NCI-H2227 treated with DMSO at 0.1 percent for 48 hours (cell line): ENCODE measurements around the gene SLC25A17.

Experiments used
- DNase-seq: peaks from one replicate; lab custom pipeline; 2025; lab: John Stamatoyannopoulos, UW

The SLC25A17 gene

GRCh38 chr22:40757071-40757470 is 62.1 kb downstream of the SLC25A17 start:
- no peak for DNase-seq

- DNase-seq: no peak
Measured at GRCh38 chr22:40753114-40753513, 66.0 kb downstream of the SLC25A17 start.

GRCh38 chr22:40751250-40751649 is 67.9 kb downstream of the SLC25A17 start:
- DNase-seq: no peak

GRCh38 chr22:40749829-40750228 is 69.3 kb downstream of the SLC25A17 start:
- DNase-seq: no peak

- DNase-seq: no peak
Measured at GRCh38 chr22:40748388-40749355, 70.5 kb downstream of the SLC25A17 start.

- no peak for DNase-seq
Measured at GRCh38 chr22:40747361-40747760, 71.8 kb downstream of the SLC25A17 start.

- DNase-seq: no peak
Measured at GRCh38 chr22:40746428-40747220, 72.5 kb downstream of the SLC25A17 start.

- DNase-seq: no peak
Measured at GRCh38 chr22:40743768-40744167, 75.4 kb downstream of the SLC25A17 start.

- no peak for DNase-seq
Measured at GRCh38 chr22:40741116-40741515, 78.0 kb downstream of the SLC25A17 start.

GRCh38 chr22:40739721-40740120 is 79.4 kb downstream of the SLC25A17 start:
- no peak for DNase-seq

- no peak for DNase-seq
Measured at GRCh38 chr22:40733919-40734318, 85.2 kb downstream of the SLC25A17 start.

- DNase-seq: no peak
Measured at GRCh38 chr22:40732999-40733292, 86.2 kb downstream of the SLC25A17 start.

GRCh38 chr22:40729284-40729683 is 89.9 kb downstream of the SLC25A17 start:
- no peak for DNase-seq

GRCh38 chr22:40728731-40729189 is 90.4 kb downstream of the SLC25A17 start:
- DNase-seq: no peak

- DNase-seq: no peak
Measured at GRCh38 chr22:40727964-40728615, 91.1 kb downstream of the SLC25A17 start.

- DNase-seq: no peak
Measured at GRCh38 chr22:40727070-40727963, 91.8 kb downstream of the SLC25A17 start.

GRCh38 chr22:40726514-40726913 is 92.6 kb downstream of the SLC25A17 start:
- DNase-seq: peak; percentile 17

GRCh38 chr22:40723396-40723933 is 95.7 kb downstream of the SLC25A17 start:
- DNase-seq: no peak

- DNase-seq: peak; percentile 85
Measured at GRCh38 chr22:40721266-40721665, 97.9 kb downstream of the SLC25A17 start.

GRCh38 chr22:40720538-40721256 is 98.4 kb downstream of the SLC25A17 start:
- DNase-seq: peak; percentile 21
